ENCODE results near the gene RAB11FIP3.

RAB11FIP3 gene

DNA sequence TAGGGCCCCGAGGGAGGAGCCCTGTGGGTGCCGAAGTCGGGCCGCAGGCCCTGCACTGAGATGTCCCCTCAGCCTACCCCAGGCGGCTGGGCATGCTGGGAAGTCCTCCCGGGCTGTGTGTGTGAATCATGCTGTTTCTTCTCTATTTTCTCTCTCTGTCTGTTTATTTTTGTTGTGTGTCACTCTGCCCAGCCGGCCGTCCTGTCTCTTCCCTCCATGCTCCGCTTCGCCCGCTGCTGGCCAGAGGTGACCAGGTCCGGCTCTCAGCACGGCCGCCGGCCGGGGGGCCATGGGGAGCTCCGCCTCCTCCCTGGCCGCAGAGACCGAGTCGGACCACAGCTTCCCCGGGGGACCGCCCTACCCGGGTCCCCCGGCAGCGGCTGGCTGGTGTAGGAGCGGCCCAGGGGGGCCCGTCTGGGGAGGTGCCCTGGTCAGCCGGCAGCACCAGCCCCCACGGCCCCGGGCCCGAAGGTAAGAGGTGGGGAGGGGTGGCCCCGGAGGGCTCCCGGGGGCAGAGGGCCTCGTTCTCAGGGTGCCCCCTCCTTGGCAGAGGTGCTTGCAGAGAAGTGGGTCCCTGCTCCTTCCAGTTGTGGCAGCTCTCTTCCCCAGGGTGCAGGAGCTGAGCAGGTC lies 114.6 kb downstream of the RAB11FIP3 start:
- peak; percentile 62 for DNase-seq (ENCODE audit: low read depth)
- no peak overlapping the region for H3K4me3 ChIP-seq (ENCODE audit: control insufficient read depth, low read depth, low read length)
- TF ChIP-seq, protein P1, sequence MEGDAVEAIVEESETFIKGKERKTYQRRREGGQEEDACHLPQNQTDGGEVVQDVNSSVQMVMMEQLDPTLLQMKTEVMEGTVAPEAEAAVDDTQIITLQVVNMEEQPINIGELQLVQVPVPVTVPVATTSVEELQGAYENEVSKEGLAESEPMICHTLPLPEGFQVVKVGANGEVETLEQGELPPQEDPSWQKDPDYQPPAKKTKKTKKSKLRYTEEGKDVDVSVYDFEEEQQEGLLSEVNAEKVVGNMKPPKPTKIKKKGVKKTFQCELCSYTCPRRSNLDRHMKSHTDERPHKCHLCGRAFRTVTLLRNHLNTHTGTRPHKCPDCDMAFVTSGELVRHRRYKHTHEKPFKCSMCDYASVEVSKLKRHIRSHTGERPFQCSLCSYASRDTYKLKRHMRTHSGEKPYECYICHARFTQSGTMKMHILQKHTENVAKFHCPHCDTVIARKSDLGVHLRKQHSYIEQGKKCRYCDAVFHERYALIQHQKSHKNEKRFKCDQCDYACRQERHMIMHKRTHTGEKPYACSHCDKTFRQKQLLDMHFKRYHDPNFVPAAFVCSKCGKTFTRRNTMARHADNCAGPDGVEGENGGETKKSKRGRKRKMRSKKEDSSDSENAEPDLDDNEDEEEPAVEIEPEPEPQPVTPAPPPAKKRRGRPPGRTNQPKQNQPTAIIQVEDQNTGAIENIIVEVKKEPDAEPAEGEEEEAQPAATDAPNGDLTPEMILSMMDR (conservative IDR thresholded peaks at IDR 0.05; ENCODE audit: control insufficient read depth, insufficient read depth, low read depth, low read length), result no peak

DNA sequence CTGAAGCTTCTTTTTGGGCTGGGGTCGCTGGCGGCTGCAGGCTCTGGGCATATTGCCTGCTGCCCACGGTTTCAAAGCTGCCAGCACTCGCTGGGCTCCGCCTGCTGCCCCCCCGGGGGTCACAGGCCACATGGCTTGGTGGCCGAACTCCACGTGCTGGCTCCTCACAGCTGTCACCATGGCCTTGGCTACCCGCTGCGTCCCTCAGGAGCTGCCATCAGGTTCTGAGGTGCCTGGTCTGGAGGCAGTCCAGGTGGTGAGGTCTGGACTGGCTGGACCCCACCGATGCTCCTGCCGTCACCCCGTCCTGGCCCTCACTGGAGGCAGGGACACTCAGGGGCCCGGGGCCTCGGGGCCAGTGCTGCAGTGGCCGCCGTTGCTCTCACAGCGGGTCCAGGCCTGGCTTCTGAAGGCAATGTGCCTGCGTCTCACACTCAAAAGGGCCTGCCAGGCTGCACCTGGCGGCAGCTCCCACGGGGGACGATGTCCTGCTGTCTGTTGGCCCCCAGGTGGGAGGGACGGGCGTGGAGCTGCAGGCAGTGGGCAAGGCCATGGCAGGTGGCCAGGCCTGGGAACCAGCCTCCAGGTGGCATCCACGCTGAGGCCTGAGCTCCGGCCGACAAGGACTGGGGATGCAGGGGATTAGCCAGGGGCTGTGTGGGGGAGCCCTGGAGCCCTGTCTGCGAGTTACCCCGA lies 115.3 kb downstream of the RAB11FIP3 start:
- no peak for DNase-seq (ENCODE audit: low read depth)
- no peak overlapping the region for H3K4me3 ChIP-seq (ENCODE audit: control insufficient read depth, low read depth, low read length)
- TF ChIP-seq, protein P1 (conservative IDR thresholded peaks at IDR 0.05; ENCODE audit: control insufficient read depth, insufficient read depth, low read depth, low read length), result no peak

DNA sequence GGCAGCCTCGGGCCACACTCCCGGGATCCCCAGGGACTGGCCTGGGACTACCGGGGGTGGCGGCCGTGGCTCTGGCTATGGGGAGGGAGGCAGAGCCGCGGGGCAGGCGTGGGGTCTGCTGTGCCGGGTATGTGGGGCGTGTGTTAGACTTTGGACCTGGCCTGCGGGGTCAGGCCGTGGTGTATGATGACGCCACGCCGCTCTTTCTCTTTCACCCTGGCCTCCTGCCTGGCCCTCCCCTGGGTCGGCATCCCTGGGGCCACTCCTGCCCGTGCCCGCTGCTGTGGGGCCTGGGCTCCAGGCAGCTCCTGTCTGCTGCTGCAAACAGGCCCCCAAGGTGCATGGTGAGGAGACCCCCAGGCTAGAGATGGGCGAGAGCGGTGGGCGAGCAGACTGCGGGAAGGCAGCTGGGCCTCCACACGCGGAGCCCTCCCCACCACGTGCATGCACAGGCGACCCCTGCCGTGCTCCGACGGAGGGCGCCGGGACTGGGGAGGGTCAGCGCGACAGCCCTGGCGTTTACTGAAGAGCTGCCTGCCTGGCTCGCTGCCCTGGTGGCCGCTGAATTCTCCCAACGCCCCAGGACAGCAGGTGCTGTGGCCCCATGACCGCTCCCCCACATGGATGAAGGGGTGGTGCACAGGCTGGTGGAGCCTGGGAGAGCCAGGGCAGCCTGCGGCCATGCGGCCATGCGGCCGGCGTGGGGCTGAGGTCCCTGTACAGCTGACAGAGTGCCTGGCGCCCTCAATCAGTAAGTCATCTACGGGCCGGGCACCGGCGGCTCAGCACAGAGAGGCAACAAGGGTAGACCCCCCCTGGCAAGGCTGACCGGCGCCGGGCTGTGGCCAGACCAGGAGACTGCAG lies 118.1 kb downstream of the RAB11FIP3 start:
- no peak for DNase-seq (ENCODE audit: low read depth)
- TF ChIP-seq, protein P1 (conservative IDR thresholded peaks at IDR 0.05; ENCODE audit: control insufficient read depth, insufficient read depth, low read depth, low read length), result no peak
- H3K4me3 ChIP-seq (ENCODE audit: control insufficient read depth, low read depth, low read length), result no peak overlapping the region

GRCh38 chr16:544517-544916 lies 119.1 kb downstream of the RAB11FIP3 start:
- TF ChIP-seq, protein P1 (conservative IDR thresholded peaks at IDR 0.05; ENCODE audit: control insufficient read depth, insufficient read depth, low read depth, low read length), result no peak
- H3K4me3 ChIP-seq (ENCODE audit: control insufficient read depth, low read depth, low read length), result no peak overlapping the region
- no peak for DNase-seq (ENCODE audit: low read depth)

GRCh38 chr16:546909-547770 lies 121.7 kb downstream of the RAB11FIP3 start:
- no peak overlapping the region for H3K4me3 ChIP-seq (ENCODE audit: control insufficient read depth, low read depth, low read length)
- TF ChIP-seq, protein P1 (conservative IDR thresholded peaks at IDR 0.05; ENCODE audit: control insufficient read depth, insufficient read depth, low read depth, low read length), result peak; percentile 55
- DNase-seq (ENCODE audit: low read depth), result peak; percentile 63

- no peak overlapping the region for H3K4me3 ChIP-seq (ENCODE audit: control insufficient read depth, low read depth, low read length)
- TF ChIP-seq, protein P1 (conservative IDR thresholded peaks at IDR 0.05; ENCODE audit: control insufficient read depth, insufficient read depth, low read depth, low read length), result no peak
- DNase-seq (ENCODE audit: low read depth), result no peak
These were observed 123.1 kb downstream of the RAB11FIP3 start for GRCh38 chr16:548586-548985.

All from fibroblast of mammary gland (primary cell).